Measurements from ENCODE around the gene ISY1. TPM values are rescaled to one million over a fixed set of nuclear protein-coding genes. Genes with fewer than 3 reads are reported as not detected.

Gene ISY1
- total and polyA plus RNA-seq, 4 donors, result 6.4 to 13.2 (median 10.5) TPM

DNA sequence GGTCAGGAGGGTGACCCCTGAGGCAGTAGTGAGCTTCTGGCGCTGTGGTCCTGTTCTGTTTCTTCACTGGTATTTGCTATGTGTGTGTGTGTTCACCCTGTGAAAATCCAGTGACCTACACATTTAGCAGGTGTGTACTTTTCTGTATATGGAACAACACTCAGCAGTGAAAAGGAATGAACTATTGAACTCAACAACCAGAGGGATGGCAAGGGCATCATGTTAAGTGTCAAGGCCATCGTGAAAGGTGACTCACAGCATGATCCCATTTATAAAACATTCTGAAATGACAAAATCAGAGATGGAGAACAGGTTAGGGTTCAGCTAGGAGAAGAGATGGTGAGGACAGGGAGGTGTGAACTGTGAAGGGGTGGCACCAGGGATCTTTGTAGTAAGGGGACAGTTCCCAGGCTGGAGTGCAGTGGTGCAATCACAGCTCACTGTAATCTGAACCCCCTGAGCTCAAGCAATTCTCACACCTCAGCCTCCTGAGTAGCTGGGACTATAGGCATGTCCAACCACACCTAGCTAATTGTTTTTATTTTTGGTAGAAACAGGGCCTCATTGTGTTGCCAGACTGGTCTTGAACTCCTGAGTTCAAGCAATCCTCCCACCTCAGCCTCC is 29.3 kb downstream of the ISY1 start:
- H3K27ac ChIP-seq (ENCODE audit: low read depth in 1 of 2, low read length in 2 of 2), result no peak overlapping the region
- no peak for DNase-seq (ENCODE audit: low spot score)

More for the DNA sequence above, 29.3 kb downstream of the ISY1 start:
- no peaks in the 10 kb centered on the region for H3K9me3 ChIP-seq (ENCODE audit: control insufficient read depth in 4 of 4, low read length in 3 of 4)
- TF ChIP-seq GABPA (IDR thresholded peaks at IDR 0.05 in 1 of 2, conservative IDR thresholded peaks at IDR 0.05 in 1 of 2) (no peak), EGR1 (IDR thresholded peaks at IDR 0.05; ENCODE audit: low read depth in 2 of 2) (no peak), NR2F2 (IDR thresholded peaks at IDR 0.05) (no peak), SP1 (IDR thresholded peaks at IDR 0.05) (peak; percentile 21), HNF4A (conservative IDR thresholded peaks at IDR 0.05) (peak; percentile 50 to 56), TAF1 (conservative IDR thresholded peaks at IDR 0.05) (no peak), HNF4G (IDR thresholded peaks at IDR 0.05) (no peak), FOXA1 (IDR thresholded peaks at IDR 0.05) (no peak), YY1 (IDR thresholded peaks at IDR 0.05) (no peak), RXRA (IDR thresholded peaks at IDR 0.05) (peak; percentile 57 to 78), RAD21 (IDR thresholded peaks at IDR 0.05) (no peak), FOXA2 (IDR thresholded peaks at IDR 0.05) (no peak), JUND (IDR thresholded peaks at IDR 0.05) (peak in 1 of 2 donors; percentile 16)
- TF ChIP-seq, protein P1, sequence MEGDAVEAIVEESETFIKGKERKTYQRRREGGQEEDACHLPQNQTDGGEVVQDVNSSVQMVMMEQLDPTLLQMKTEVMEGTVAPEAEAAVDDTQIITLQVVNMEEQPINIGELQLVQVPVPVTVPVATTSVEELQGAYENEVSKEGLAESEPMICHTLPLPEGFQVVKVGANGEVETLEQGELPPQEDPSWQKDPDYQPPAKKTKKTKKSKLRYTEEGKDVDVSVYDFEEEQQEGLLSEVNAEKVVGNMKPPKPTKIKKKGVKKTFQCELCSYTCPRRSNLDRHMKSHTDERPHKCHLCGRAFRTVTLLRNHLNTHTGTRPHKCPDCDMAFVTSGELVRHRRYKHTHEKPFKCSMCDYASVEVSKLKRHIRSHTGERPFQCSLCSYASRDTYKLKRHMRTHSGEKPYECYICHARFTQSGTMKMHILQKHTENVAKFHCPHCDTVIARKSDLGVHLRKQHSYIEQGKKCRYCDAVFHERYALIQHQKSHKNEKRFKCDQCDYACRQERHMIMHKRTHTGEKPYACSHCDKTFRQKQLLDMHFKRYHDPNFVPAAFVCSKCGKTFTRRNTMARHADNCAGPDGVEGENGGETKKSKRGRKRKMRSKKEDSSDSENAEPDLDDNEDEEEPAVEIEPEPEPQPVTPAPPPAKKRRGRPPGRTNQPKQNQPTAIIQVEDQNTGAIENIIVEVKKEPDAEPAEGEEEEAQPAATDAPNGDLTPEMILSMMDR (IDR thresholded peaks at IDR 0.05; ENCODE audit: low read depth, low read length, missing input control), result no peak
- TF ChIP-seq, protein P2, sequence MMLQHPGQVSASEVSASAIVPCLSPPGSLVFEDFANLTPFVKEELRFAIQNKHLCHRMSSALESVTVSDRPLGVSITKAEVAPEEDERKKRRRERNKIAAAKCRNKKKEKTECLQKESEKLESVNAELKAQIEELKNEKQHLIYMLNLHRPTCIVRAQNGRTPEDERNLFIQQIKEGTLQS (IDR thresholded peaks at IDR 0.05), result no peak
- TF ChIP-seq, protein P3, sequence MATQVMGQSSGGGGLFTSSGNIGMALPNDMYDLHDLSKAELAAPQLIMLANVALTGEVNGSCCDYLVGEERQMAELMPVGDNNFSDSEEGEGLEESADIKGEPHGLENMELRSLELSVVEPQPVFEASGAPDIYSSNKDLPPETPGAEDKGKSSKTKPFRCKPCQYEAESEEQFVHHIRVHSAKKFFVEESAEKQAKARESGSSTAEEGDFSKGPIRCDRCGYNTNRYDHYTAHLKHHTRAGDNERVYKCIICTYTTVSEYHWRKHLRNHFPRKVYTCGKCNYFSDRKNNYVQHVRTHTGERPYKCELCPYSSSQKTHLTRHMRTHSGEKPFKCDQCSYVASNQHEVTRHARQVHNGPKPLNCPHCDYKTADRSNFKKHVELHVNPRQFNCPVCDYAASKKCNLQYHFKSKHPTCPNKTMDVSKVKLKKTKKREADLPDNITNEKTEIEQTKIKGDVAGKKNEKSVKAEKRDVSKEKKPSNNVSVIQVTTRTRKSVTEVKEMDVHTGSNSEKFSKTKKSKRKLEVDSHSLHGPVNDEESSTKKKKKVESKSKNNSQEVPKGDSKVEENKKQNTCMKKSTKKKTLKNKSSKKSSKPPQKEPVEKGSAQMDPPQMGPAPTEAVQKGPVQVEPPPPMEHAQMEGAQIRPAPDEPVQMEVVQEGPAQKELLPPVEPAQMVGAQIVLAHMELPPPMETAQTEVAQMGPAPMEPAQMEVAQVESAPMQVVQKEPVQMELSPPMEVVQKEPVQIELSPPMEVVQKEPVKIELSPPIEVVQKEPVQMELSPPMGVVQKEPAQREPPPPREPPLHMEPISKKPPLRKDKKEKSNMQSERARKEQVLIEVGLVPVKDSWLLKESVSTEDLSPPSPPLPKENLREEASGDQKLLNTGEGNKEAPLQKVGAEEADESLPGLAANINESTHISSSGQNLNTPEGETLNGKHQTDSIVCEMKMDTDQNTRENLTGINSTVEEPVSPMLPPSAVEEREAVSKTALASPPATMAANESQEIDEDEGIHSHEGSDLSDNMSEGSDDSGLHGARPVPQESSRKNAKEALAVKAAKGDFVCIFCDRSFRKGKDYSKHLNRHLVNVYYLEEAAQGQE (IDR thresholded peaks at IDR 0.05), result no peak
- TF ChIP-seq, protein P4, sequence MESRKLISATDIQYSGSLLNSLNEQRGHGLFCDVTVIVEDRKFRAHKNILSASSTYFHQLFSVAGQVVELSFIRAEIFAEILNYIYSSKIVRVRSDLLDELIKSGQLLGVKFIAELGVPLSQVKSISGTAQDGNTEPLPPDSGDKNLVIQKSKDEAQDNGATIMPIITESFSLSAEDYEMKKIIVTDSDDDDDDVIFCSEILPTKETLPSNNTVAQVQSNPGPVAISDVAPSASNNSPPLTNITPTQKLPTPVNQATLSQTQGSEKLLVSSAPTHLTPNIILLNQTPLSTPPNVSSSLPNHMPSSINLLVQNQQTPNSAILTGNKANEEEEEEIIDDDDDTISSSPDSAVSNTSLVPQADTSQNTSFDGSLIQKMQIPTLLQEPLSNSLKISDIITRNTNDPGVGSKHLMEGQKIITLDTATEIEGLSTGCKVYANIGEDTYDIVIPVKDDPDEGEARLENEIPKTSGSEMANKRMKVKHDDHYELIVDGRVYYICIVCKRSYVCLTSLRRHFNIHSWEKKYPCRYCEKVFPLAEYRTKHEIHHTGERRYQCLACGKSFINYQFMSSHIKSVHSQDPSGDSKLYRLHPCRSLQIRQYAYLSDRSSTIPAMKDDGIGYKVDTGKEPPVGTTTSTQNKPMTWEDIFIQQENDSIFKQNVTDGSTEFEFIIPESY (IDR thresholded peaks at IDR 0.05), result no peak
- TF ChIP-seq, protein P5, sequence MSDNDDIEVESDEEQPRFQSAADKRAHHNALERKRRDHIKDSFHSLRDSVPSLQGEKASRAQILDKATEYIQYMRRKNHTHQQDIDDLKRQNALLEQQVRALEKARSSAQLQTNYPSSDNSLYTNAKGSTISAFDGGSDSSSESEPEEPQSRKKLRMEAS (IDR thresholded peaks at IDR 0.05), result no peak
- H3K36me3 ChIP-seq (ENCODE audit: control insufficient read depth in 4 of 4, insufficient read depth in 3 of 4, low read depth in 1 of 4, low read length in 3 of 4), result peaks cover 23 to 73% (median 44%) of the 10 kb centered on the region in 4 donors
- no peak overlapping the region for H3K4me3 ChIP-seq (ENCODE audit: low read depth in 1 of 3, low read length in 3 of 3)
- 74% methylated on average over 2 of the region's 2 CpGs for WGBS
- H3K9ac ChIP-seq (ENCODE audit: low read depth in 1 of 2, low read length in 2 of 2), result no peak overlapping the region
- peaks cover 0 to 15% (median 11%) of the 10 kb centered on the region in 4 donors for H3K4me1 ChIP-seq (ENCODE audit: control insufficient read depth in 4 of 4, insufficient read depth in 4 of 4, low read length in 3 of 4)
- H3K27me3 ChIP-seq (ENCODE audit: control insufficient read depth in 4 of 4, insufficient read depth in 4 of 4, low read length in 3 of 4), result no peaks in the 10 kb centered on the region

Measured in liver (tissue), 9 donors.